HFF-Myc (cell line): ENCODE measurements around the gene CFAP100.
A peak's percentile ranks its signal among the peaks of the same experiment; 100 is the strongest.

Experiments
- DNase-seq: peaks from one replicate; pipeline ENCODE4 v3.0.0-alpha.2; 2011; ENCODE audit warnings: low read depth; ENCODE audit errors: extremely low read depth
- H3K4me3 ChIP-seq: replicated peaks from 2 replicates; pipeline ENCODE4 v1.5.1; 2011; ENCODE audit warnings: low read depth, mild to moderate bottlenecking, control low read depth, low read length
- CTCF ChIP-seq: IDR thresholded peaks from 2 replicates; pipeline ENCODE4 v1.5.1; 2012; ENCODE audit warnings: mild to moderate bottlenecking, low read depth, low read length, control low read depth; ENCODE audit errors: missing control alignments

Gene CFAP100

GRCh38 chr3:126394179-126394976, at the start of gene CFAP100:
TSS of gene CFAP100 (plus strand) at chr3:126394909. CDS start at chr3:126396001, 1,092 bp downstream.
- H3K4me3 ChIP-seq = no peak within 1 kb of the TSS
- no peak for DNase-seq
- TF ChIP-seq CTCF = no peak

- no peak for TF ChIP-seq CTCF
- no peak overlapping the region for H3K4me3 ChIP-seq
Measured at GRCh38 chr3:126345231-126345630, 49.5 kb upstream of the CFAP100 start.

GRCh38 chr3:126345641-126346460, 48.9 kb upstream of the CFAP100 start:
- no peak for TF ChIP-seq CTCF
- DNase-seq = no peak

More at GRCh38 chr3:126345231-126345630, 49.5 kb upstream of the CFAP100 start:
- no peak for DNase-seq

GRCh38 chr3:126346466-126346865, 48.2 kb upstream of the CFAP100 start:
- TF ChIP-seq CTCF = no peak
- H3K4me3 ChIP-seq = no peak overlapping the region
- no peak for DNase-seq

More at GRCh38 chr3:126345641-126346460, 48.9 kb upstream of the CFAP100 start:
- H3K4me3 ChIP-seq = no peak overlapping the region

- TF ChIP-seq CTCF = no peak
- DNase-seq = no peak
- H3K4me3 ChIP-seq = no peak overlapping the region
Measured at GRCh38 chr3:126347543-126348161, 47.1 kb upstream of the CFAP100 start.

GRCh38 chr3:126348308-126348920, 46.3 kb upstream of the CFAP100 start:
- TF ChIP-seq CTCF = peak; percentile 24
- DNase-seq = no peak
- no peak overlapping the region for H3K4me3 ChIP-seq
